Stimulated activated CD8-positive, alpha-beta memory T cell treated with anti-CD3 and anti-CD28 coated beads, Interleukin-12 subunit alpha, Interleukin-12 subunit beta, amount 100 ng/mL, for 4 hours (primary cell): ENCODE data around the gene CBLIF.
"Not testable (repeated sequence)": the region's sequence is repeated elsewhere in the genome, so short reads cannot be mapped to it uniquely, and the experiment has no call there.

Experiments
- DNase-seq: peaks from one replicate; pipeline ENCODE4 v3.0.0-alpha.2; 2020; ENCODE audit warnings: low read depth

Gene CBLIF

DNA sequence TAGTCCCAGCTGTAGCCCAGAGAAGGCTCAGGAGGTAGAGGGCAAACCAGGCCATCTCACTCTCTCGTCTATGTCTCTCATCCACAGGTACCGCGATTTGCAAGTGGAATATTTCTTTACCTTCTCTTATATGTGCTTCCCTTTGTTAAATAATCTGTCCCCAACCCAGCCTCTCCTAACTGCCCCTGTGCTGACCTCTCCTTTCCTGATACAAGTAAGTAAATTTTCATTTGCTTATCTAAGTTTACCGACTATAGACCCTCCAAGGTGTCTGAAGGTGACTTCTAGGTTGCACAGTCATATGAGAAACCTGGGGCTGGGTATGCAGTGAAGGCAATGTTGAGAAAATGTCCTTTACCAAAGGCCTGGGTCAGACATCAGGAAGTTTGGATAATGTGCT lies at the start of gene CBLIF:
Gene CBLIF (minus strand): TSS at position 101 of the 400 bp plus-strand sequence. CDS start 46 bp downstream, at position 55.
- DNase-seq = no peak

DNA sequence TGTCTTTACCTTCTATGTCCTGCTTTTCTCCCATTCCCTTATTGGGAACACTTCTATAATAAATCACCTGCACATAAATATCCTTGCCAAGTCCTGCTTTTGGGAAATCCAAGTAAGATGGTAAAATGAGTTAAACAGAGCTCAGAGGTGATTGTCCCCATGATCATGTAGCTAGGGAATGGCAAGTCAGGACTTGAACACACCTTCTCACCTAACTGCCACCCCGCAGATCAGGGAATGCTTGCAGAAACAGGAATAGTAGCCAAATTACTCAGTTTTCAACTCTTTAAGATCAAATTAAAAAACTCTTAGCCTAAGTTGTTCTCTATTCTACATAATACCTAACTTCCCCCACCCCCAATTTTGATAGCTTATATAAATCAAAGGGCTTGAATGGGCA lies 49.3 kb upstream of the CBLIF start:
- DNase-seq = no peak

DNA sequence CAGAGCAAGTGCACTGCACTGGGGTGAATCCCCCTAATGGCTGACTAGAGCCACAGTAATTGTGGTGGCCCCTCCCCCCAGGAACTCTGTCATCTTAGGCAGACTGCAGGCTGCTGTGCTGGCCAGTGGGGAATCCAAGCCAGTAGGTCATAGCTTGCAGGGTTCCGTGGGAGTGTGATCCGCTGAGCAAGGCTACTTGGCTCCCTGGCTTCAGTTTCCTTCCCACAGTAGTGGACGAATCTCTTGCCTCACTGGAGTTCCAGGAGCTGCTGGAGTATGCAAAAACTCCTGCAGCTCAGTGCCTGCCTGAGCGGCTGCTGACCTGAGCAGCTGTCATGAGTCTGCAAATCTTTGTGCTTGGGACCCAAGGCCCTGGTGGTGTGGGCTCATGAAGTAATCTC lies 46.5 kb upstream of the CBLIF start:
- DNase-seq = no peak

DNA sequence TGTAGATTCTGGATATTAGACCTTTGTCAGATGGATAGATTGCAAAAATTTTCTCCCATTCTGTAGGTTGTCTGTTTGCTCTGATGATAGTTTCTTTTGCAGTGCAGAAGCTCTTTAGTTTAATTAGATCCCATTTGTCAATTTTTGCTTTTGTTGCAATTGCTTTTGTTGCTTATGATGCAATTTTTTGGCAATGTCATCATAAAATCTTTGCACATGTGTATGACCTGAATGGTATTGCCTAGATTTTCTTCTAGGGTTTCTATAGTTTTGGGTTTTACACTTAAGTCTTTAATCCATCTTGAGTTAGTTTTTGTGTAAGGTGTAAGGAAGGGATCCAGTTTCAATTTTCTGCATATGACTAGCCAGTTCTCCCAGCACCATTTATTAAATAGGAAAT lies 41.9 kb upstream of the CBLIF start:
- not testable (repeated sequence) for DNase-seq

DNA sequence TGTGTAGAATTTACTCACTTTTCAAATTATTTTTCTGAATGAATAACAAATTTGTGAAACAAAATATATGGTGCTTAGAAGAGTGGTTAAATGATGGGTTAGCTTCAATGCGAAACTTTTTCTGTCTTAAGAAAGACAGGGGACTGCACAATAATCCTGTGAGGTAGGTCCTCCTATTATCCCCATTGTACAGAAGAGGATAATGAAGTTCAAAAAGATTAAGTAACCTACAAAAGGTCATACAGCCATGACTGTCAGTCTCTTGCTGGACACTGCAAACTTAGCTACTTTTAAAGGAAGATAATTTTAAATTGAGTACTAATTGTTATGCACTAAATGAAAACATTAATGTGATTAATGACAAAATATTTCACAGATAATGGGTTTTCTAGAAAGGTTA lies 38.3 kb upstream of the CBLIF start:
- DNase-seq = no peak

DNA sequence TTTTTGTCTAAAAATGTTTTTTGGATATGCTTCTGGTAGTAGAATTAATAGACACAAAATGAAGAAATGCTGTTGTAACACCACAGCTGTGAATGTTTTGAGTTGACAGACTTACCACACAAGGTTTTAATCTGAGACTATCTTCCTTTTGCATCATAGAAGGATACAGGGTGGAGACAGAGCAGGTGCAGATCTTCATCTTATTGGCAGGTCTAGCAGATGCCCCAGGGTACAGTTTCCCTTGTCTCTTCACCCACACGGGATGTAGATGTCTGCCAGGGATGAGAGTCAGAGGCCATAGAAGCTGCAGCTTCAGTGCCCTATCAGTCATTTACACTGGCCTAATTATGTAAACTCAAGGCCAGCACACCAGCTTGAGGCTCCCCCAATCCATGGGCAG lies 34.3 kb upstream of the CBLIF start:
- no peak for DNase-seq

DNA sequence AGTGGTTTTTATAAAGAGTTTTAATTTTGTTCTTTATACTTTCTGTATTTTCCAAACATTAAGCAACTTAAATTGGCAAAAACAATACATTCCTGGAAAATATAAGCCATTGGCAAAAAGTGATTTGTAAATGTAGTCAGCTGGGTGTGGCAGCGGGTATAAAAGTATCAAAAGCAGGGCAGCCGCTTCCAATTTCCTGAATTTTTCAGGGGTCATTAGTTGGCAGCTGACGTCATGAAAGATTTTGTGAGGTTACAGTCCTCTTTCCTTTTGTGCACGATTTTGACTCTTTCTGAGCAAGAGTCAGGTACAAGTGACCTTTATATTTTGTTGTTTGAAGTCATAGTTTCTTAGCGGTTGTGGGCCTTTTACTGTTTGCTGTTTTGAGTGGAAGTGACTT lies 33.3 kb upstream of the CBLIF start, which contains the start of gene OOSP3:
Gene OOSP3 (plus strand): TSS at position 208 of the 400 bp plus-strand sequence. CDS start 27 bp downstream, at position 235.
- DNase-seq = no peak

DNA sequence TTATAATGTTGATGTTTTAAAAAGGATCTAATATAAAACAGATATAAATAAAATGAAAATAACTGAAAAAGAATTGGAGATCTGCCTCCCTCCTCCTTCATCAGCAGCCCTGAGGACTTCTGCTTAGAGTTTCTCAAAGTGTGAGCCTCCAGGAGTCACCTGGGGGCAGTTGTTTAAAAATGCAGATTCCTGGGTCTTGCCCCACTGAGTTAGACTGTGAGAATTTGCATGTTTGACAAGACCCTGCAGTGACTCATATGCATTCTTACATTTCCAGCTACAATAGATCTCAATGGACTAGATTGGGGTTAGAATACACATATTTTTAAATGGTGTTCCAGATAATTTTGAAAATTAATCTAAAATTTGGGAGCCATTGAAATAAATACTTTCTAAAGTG lies 32.5 kb upstream of the CBLIF start:
- DNase-seq = no peak

DNA sequence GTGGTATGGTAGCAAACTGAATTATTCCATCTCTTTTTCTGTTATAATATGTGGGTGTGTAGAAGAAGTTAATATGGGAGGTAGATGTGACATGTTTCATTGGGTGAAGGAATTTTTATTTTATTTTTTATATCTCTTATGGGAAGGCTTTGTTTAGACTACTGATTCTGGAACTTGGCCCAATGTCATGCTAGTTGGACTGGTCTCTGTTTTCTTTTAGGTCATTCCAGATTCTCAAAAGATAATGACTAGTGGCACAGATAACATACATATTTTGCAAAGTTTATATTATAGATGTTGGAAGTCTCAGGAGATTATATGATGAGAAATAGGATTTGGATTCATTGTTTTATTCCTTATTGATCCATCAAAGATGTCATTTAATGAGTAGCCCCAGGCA lies 32.0 kb upstream of the CBLIF start:
- DNase-seq = no peak

DNA sequence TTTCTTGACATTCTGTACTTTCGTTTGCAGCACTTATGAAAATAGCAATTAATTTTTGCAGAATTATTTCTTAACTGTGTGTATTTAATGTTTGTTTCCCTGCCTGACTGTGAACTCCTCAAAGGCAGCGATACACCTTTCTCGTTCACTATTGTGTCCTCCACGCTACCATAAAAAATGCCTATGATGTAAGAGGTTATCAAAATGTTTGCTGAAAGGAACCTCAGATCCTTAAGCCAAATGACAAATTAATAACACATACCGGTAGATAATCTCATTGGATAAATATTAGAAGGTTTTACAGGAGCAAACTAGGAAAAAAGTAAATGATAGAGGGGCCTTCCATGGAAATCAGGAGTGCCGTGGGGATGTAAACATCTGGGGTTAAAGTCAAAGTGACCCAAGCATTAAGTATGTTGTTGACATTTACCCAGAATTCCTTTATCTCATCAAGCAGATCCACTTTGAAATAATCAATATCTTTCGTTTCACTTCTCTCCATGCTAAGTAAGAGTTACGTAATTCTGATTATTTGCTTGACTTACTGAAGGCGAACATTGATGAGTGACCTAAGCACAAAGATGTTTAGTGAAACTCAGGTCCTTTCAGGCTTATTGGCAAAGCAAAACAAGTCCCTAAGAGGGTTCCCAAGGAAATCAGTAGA lies 30.7 kb upstream of the CBLIF start:
- no peak for DNase-seq

DNA sequence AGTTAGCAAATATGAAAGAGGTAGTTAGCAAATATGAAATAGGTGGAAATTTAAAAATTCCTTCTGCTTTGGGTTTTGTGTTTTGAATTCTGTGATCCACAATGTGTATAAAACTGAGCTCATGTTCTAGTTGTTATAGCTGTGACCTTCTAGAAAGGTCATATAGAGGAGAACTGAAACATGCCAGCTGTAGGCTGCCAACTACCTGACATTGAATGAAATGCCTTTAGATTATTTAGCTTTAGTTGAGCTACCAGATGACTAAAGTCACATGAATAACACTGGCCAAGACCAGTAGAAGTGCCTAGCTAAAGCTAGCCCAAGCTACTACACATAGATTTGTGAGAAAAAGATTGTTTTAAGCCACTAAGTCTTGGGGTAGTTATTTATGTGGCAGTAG lies 26.8 kb upstream of the CBLIF start:
- no peak for DNase-seq

DNA sequence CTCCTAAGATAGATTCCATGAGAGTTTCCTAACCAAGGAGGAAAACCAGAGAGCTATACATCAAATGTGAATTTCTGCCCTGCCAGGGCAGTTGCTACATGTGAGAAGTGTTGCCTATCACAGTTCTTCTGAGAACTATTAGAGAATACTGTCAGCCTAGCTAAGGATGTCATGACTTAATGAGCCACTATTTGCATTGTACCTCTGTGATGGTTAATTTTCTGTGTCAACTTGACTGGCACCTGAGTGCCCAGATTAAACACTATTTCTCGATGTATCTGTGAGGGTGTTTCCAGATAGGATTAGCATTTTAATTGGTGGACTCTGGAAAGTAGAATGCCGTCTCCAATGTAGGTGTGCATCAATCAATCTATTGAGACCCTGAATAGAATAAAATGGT lies 22.6 kb upstream of the CBLIF start:
- no peak for DNase-seq

DNA sequence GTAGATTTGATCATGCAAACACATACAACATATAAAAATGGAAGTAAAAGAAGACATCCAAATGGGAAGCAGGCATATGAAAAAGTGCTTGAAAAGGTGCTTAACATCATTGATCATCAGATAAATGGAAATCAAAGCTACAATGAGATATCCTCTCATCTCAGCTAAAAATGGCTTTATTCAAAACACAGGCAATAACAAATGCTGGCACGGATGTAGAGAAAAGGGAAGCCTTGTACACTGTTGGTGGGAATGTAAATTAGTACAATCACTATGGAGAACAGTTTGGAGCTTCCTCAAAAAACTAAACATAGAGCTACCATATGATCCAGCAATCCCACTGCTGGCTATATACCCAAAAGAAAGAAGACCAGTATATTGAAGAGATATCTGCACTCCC lies 21.5 kb upstream of the CBLIF start:
- DNase-seq = no peak

DNA sequence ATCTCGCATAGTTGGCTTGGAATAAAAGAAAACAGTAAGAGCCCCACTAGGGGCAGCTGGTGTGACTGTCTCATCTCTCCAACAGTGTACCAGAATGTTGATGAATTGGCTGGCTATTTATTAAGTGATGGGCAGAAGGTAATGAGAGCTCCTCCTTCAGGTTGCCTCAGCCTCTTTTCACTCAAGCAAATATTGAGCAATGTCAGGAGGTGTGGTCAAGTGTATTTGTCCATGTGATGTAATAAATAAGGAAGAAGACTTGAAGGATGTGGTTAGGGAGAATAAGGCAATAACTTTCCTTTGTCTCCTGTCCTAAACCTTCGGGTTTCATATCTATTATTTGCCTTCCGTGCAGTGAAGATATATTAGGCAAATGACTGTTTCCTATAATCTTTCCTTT lies 21.1 kb upstream of the CBLIF start, which contains the start of gene TCN1:
Gene TCN1 (minus strand): TSS at position 91 of the 400 bp plus-strand sequence. CDS start 17 bp downstream, at position 74.
- DNase-seq = no peak

DNA sequence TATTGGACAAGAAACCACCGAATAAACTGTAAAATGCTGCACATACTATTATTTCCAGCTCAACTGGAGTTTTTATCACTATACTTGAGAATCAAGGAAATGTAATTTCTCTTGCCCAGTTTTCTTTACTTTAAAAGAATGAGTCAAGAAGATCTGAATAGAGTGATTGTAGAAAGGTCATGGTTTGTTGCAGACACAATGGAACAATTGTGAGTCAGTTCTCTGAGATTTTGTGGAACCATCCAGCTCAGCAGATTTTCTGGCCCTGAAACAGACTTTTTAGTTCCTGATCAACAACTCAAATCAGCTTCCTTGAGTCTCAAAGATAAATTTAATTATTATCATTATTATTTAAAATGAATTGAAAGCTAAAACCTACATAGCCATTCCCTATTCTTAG lies 19.7 kb upstream of the CBLIF start:
- no peak for DNase-seq

DNA sequence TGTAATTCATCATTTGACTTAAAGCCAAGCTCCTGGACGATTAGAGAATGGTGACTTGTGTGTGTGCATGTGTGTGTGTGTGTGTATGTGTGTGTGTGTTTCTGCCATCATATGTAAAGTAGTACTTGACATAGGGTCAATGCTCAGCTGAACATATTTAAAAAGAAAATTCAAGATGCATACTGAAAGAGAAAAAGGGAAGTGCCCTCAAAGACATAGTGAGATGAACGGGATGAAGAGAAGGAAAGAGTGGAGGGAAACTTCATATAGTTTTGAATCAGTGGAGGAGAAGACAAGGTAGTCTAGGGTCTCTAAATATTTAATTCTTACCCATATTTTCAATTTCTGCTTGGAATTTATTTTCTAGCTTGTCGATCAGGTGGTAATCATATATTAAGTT lies 17.0 kb upstream of the CBLIF start:
- DNase-seq = no peak

DNA sequence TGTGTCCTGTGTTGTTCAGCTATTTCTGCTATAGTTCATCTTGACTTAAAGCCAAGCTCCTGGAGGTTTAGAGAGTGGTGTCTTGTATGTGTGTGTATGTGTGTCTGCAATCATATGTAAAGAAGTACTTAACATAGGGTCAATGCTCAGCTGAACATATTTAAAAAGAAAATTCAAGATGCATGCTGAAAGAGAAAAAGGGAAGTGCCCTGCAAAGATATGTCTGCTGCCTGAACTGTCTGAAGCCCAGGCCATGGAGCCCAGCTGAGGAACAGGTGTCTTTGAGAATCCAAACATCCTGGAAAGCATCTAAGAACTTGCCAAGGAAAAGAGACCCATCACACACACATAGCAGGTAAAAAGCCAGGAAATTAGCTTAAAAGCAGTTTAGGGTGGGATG lies 14.4 kb upstream of the CBLIF start:
- DNase-seq = no peak

DNA sequence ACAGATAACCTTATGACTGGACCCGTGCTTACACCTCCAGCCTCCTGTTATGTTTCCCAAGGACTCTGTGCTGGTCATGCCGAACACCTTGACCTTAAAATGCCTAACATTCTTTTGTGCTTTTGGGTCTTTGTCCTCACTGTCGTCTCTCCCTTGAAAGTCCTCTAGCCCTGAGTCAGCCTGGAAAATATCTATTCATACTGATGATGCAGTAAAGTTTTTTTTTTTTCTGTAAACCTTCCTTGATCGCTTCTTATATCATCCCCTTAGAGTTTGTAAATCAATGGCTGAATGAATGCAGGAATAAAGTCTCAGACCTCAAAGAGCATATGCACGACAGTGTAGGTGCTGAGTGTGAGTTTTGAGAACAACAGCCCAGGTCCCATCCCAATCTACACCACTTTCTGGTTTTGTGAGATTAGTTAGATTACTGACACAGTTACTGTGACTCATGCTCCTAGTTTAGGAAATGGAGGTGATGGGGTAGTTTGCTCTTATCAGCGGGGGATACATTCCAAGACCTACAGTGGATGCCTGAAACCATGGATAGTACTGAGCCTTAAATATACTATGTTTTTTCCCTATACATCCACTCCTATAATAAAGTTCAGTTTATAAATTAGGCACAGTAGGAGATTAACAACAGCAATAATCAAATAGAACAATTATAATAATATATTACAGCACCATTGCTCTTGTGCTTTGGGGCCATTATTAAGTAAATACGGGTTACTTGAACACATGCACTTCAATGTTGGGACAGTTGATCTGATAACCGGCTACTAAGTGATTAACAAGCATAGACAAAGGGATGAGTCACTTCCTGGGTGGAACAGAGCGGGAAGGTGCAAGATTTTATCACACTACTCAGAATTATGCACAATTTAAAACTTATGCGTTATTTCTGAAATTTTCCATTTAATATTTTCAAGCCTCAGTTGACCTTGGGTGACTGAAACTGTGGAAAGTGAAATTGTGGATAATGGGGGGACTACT lies 12.4 kb upstream of the CBLIF start:
- no peak for DNase-seq

DNA sequence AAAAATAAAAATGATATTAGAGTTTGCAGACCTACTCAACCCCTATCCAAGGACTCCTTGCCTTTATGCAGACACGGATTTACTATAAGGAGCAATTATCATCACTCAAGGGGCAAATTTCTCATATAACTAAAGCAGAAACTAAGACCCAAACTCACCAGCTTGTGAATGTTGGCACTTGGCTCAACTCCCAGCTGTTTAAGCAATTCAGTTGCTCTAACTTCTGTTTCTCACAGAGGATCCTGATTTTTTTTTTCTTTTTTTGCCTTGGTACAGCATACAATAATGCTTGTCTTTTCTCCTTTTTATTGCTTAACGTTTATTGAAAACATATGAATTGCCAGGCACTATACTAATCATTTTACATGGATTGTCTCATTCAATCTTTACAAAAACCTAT lies 9.6 kb upstream of the CBLIF start:
- no peak for DNase-seq

DNA sequence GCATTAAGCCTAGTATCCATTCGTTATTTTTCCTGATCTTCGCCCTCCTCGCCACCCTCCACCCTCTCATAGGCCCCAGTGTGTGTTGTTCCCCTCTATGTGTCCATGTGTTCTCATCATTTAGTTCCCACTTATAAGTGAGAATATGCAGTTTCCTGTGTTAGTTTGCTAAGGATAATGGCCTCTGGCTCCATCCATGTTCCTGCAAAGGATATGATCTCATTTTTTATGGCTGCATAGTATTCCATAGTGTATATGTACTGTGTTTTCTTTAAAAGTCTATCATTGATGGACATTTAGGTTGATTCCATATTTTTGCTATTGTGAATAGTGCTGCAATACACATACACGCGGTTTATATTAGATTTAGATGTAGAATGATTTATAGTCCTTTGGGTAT lies 6.1 kb upstream of the CBLIF start:
- not testable (repeated sequence) for DNase-seq

DNA sequence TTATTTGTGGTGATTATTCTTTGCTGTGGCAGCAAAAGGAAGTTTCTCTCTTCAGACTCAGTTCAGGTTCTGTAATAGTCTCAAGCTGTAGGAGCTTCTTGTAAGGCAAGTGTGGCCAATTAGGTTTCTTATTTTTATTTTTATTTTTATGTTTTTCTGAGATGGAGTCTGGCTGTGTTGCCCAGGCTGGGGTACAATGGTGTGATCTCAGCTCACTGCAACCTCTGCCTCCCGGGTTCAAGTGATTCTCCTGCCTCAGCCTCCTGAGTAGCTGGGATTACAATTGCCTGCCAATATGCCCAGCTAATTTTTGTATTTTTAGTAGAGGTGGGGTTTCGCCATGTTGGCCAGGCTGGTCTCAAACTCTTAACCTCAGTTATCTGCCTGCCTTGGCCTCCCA lies 4.3 kb upstream of the CBLIF start:
- DNase-seq = not testable (repeated sequence)

DNA sequence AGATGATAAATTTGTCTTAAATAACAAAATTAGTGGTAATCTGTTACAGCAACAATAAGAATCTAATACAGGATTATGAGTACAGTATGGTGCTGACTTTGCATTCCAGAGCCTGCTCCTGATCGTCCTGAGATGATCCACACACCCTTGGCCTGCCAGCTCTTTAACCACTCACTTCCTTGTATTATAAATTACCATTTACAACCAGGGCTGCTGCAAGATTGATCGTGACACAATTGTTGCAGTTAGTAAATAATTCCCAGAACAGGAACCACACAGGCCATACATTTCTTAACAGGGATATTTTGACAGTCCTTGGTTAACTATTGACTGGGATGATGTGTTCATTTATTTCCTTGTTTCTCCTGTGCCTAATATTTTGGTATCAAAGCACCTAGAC lies 3.8 kb upstream of the CBLIF start:
- DNase-seq = no peak

DNA sequence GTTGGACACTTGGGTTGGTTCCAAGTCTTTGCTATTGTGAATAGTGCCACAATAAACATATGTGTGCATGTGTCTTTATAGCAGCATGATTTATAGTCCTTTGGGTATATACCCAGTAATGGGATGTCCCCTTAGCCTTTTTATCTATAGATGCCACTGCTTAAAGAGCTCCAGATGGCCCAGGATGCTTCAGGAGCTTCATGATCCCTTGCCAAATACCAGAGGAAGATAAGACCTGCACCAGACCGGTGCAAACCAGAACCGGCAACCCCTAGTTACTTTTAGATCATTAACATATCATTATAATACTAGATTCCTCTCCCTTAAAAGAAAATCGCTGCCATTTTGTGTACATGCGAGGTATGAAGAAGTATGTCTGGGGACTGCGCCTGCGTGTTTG lies 3.1 kb upstream of the CBLIF start:
- not testable (repeated sequence) for DNase-seq
